ENCODE data around the gene KDELR3. TPM values are rescaled to one million over a fixed set of nuclear protein-coding genes. Genes with fewer than 3 reads are reported as not detected.

KDELR3 gene
- total RNA-seq, 1 experiment from 2014 or later: 7.3 TPM

- DNase-seq: no peak
- no CpG with 5 or more reads among the region's 16 CpGs for WGBS (ENCODE audit: extremely low coverage, insufficient read length, low lambda C conversion rate)
Observed at GRCh38 chr22:38441620-38442287, 26.1 kb upstream of the KDELR3 start.

More at GRCh38 chr22:38441620-38442287, 26.1 kb upstream of the KDELR3 start:
- Histone ChIP-seq H2BK12ac (ENCODE audit: insufficient read length, low read depth, low read length) (no peak overlapping the region), H2AFZ (ENCODE audit: low read length) (no peak overlapping the region), H2AK5ac (ENCODE audit: insufficient read length, low read length) (no peak overlapping the region), H3K27ac (ENCODE audit: insufficient read length, low read depth, low read length) (no peak overlapping the region), H2BK20ac (ENCODE audit: low read depth, low read length, poor library complexity, severe bottlenecking) (no peak overlapping the region), H3T11ph (ENCODE audit: low read length) (no peak overlapping the region), H4K20me1 (ENCODE audit: control insufficient read depth, insufficient read depth, insufficient read length) (no peaks in the 10 kb centered on the region), H2BK5ac (ENCODE audit: insufficient read length, low read length) (no peak overlapping the region), H3K56ac (ENCODE audit: insufficient read length, low read depth, low read length) (no peak overlapping the region), H3K23me2 (ENCODE audit: insufficient read length, low read depth, low read length, poor library complexity, severe bottlenecking) (peaks cover 2% of the 10 kb centered on the region), H3K79me1 (ENCODE audit: insufficient read depth, low read depth, low read length, poor library complexity, severe bottlenecking) (no peaks in the 10 kb centered on the region), H3K23ac (ENCODE audit: insufficient read length, low read depth, low read length) (no peak overlapping the region), H2BK120ac (ENCODE audit: low read depth, low read length, poor library complexity, severe bottlenecking) (no peak overlapping the region), H4K5ac (ENCODE audit: insufficient read length, low read depth, low read length) (no peak overlapping the region), H3K14ac (ENCODE audit: insufficient read depth, low read length) (no peak overlapping the region; the same call in 1 of the 2 replicates), H2BK15ac (ENCODE audit: low read depth, low read length) (no peak overlapping the region), H3K79me2 (ENCODE audit: insufficient read depth, low read length) (no peaks in the 10 kb centered on the region), H3K18ac (ENCODE audit: insufficient read length, low read depth, low read length) (no peak overlapping the region), H3K9me3 (ENCODE audit: control insufficient read depth, low read depth, low read length) (no peaks in the 10 kb centered on the region), H3K27me3 (ENCODE audit: insufficient read depth, low read length) (no peaks in the 10 kb centered on the region), H3K4ac (ENCODE audit: low read depth, low read length) (no peak overlapping the region), H4K91ac (ENCODE audit: insufficient read length, low read depth, low read length) (no peak overlapping the region), H4K8ac (replicated peaks; ENCODE audit: insufficient read length, low read depth, low read length) (no peak overlapping the region), H3K4me2 (ENCODE audit: insufficient read depth, insufficient read length, low read length) (no peak overlapping the region), H3K9ac (ENCODE audit: extremely low read depth, insufficient read length, low read length) (no peak overlapping the region), H3K4me1 (ENCODE audit: insufficient read depth, low read length) (no peaks in the 10 kb centered on the region)
- Mint-ChIP-seq H3K4me3 (no peak overlapping the region), H3K27ac (peak overlapping the region in 1 of 3 experiments; percentile 56; a peak in 2 of 7 replicates), H3K9me3 (no peaks in the 10 kb centered on the region; a peak in 1 of 5 replicates), H3K27me3 (ENCODE audit: low read depth) (peaks cover 15% of the 10 kb centered on the region), H3K36me3 (ENCODE audit: insufficient read depth in 1 of 3, low read depth in 3 of 3) (no peaks in the 10 kb centered on the region), H3K4me1 (peaks cover 6 to 17% of the 10 kb centered on the region in 2 experiments)
- no peak for TF ChIP-seq CTCF (conservative IDR thresholded peaks at IDR 0.05)

Measured in H9 (cell line).